ENCODE results near the gene POU6F2.

GRCh38 chr7:39183796-39184195 is 206.1 kb downstream of the POU6F2 start:
- no peak for TF ChIP-seq TAF1 (IDR thresholded peaks at IDR 0.05; ENCODE audit: low read depth)
- TF ChIP-seq EGR1 (IDR thresholded peaks at IDR 0.05): no peak
- no peak for TF ChIP-seq YY1 (IDR thresholded peaks at IDR 0.05; ENCODE audit: low read depth)
